Measurements from ENCODE around the gene SATB1.
A peak's percentile ranks its signal among the peaks of the same experiment; 100 is the strongest.

GRCh38 chr3:18424729-18425640 is at the start of gene SATB1:
- TF ChIP-seq CTCF (IDR thresholded peaks at IDR 0.05 in 4 of 5, conservative IDR thresholded peaks at IDR 0.05 in 1 of 5) (peak in 1 of 5 experiments; percentile 6), POLR2A (IDR thresholded peaks at IDR 0.05) (peak; percentile 62 to 83)

All from gastrocnemius medialis (tissue), 4 donors.